ENCODE results near the gene CHCHD4.

The CHCHD4 gene

DNA sequence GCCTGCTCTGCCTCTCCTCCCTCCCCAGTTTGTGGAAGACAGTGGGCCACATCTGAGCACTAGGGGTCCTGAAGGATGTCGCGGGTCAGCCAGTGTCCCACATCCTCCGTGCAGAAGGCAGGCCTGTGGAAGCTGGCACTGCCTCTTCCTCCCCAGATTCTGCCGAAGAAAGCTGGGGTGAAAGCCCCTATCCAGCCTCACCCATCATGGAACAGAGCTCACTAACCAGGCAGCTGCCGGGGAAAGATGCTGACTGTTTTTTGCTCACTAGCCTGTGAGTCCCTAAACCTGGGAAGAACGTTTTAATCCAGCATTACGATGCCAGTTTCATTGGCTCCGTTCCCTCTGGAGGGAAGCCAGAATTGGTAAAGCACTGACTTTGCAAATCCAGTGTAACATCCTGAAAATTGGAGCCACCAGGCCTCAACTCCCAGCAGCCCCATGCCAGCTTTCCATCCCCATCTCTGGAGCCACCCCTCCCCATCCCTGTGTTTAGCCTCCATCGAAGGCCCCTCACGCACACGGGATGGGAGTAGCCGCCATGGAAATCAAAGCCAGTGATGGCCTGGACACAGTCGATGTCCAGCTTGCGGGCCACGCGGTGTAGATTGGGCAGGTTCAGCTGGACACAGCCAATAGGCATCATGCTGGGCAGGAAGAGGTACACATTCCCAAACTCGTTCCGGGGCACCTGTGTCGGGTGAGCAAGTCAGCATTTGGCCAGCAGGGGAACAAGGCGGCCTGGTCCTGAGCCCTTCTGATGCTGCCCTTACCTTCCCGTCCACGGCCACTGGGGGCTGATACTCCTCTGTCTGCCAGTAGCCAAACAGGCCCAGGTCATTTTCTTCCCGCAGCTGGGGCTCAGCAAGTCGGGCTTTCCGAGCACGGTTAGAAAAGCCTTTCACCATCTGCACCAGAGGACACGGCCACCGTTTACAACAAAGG, 23.6 kb upstream of the CHCHD4 start:
- no peak for DNase-seq

DNA sequence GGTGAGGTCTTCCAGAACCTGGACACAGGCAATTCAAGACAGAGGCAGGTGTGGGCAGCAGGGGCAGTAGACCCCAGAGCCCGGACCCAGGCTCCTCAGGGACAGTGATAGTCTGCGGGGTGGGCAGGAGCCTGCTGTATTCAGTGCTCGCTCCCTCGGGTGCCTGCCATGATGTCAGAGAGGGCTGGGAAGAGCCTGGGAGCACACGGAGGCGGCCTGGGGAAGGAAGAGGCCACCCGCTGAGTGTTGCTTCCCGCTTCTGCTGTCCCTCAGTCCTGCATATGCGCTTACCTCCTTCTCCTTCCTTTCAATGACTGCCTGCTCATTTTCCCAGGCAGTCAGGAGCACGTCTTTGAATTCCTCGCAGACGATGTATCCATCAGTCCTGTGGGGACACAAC, 22.9 kb upstream of the CHCHD4 start:
- no peak for DNase-seq

DNA sequence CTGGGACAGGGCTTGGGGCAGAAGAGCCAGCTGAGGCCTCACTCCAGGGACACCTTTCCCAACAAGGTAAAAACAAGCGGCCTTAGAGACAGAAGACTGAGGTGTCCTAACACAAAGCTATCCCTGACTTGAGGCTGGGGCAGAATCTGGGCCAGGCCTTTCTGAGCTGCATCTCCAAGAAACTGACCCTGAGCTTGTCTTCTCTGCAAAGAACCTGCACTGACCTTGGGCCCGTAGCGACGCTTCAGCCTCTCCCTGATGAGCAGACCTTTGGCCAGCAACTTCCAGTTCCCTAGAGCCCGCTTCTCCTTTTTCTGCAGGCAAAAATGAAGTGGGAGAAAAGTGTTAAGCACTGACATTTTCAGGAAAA, 22.4 kb upstream of the CHCHD4 start:
- no peak for DNase-seq

DNA sequence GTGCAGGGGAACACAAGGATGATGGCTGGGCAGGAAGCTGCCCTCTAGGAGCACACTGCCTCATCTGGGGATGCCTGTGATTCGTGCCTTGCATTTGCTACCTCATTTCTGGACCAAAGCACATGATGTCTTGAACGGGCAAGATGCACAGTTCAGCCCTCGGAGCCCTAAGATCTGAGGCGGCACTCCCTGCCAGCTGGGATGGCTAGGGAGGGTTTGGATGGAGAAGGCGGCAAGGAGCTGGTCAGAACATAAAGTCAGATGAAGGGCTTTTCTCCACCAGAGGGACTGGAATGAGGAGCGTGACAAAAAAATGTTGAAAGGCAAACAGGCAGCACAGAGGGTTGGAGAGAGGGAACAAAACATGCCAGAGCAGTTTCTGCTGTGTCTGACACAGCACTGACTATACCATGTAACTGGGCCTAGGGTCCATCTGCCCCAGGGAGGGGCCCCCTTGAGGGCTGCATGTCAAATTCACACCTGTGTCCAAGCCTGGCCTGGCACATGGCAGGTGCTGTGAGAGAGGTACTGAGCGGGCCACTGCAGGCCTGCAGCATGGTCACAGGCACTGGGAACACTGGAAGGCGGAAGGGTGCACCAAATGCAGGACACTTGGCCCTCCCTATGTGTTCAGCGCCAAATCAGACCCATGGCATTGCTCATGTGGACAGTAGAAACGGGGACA, 21.9 kb upstream of the CHCHD4 start:
- DNase-seq: no peak

DNA sequence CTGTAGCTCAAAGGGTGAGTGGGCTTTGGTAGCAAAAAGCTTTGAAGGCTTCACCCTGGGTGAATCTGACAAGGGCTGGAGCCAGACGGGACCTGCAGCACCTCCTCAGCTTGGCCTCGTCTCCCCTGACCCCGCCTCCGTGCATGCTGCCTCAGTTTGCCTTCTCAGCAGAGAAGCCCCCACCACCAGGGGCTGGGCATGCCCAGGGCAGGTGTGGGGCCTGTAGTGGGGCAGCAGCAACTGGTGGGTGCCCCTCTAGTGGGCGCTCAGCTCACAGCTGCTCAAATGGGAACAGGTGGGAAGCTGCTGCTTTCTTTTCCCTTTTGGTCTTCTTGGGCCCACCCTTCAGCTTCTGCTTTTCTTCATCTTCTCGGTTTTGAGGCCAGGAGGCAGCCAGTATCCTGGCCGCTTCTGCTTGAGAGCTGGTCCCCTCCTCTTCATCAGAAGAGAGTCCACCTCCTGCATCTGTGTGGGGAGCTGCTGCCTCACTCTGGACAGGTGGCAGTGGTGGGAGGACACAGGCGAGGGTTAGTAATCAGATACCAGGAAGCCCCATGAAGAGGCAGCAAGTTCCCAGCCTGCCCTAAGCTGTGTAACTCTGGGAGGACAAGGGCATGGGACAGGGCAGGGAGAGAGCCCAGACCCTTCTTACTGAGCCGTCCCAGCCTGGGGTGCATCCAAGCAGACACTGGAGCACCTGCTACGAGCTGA, 21.2 kb upstream of the CHCHD4 start:
- DNase-seq: no peak

DNA sequence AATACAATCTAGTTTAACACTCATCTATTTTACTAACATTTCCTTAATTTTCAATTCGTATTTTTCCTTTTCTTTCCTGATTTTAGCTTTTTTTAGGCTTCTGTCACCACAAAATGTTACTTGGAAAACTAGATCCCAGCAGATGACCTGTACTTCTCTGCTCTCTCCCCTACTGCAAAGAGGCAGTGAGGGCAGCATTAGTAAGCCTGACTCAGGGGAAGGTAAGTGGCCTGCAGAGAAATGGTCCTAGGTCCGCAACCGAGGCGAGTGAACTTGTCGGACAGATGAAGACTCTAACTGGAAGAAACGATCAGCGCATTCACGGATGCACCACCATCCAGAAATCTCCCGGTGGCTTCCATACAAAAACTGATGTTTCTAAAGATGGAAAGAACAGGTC, 20.6 kb upstream of the CHCHD4 start:
- DNase-seq: no peak

DNA sequence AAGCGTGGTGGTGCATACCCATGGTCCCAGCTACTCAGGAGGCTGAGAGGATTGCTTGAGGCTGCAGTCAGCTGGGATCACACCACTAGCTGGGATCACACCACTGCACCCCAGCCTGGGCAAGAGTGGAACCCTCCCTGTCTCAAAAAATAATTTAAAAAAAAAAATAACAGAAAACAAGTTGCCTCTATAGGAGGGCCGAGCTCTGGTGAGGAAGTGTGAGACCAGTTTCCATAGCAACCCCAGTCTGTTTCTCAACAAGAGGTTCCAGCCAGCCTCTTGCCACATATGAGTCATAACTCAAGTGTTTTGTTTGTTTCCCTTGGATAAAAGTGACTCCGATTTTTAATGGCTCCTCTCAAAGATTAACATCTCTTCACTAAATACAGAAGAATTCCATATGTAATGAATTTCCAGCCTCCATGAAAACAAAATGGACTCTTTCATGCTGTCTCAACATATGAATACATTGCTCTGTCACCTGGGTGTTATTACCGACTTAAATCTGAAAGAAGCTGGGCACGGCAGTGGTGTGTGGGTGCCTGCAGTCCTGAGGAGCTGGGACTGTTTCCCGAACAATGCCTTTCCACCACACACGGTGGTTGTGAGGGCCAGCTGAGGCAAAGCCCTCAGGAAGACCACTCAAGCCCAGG, 19.9 kb upstream of the CHCHD4 start:
- peak in 1 of 2 experiments; percentile 63 for DNase-seq

DNA sequence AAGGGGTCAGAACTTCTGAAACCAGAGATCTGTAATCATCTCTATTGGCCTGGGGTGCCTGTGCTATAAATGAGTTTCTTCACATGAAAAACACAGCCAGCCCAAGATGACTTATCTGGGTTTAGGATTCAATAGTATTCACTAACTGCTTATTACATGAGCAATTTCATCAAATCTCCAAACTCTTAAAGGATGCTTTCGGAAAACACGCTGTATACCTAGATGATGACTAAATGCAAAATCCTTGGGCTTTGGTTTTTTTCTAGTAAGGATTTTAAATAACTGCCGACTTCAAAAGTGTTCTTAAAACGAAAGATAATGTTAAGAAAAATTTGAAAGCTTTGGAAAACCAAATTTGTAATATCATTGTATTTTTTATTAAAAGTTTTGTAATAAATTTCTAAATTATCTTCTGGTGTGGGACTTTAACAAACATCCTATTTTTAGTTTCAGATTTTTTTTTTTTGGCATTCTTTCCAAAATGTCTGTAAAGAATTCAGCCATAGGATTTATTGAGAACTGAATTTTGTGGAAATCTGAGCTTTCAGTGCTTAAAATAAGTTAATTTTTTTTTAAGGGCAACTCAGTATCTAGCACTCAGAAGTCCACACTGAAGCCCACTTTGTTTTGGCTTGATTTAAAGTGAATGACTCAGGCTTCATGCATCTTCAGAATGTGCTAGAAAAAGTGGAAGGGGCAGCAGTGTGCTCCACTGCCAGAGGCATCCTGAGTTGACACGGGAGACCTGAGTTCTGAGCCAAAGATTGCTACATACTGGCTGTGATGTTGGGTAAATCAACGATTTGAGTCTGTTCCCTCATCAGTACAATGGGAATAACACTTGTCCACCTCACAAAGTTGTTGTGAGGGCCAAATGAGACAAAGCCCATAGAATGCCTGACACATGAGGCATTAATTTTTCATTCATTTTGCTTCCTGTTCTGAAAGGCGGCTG, 18.9 kb upstream of the CHCHD4 start:
- no peak for DNase-seq

DNA sequence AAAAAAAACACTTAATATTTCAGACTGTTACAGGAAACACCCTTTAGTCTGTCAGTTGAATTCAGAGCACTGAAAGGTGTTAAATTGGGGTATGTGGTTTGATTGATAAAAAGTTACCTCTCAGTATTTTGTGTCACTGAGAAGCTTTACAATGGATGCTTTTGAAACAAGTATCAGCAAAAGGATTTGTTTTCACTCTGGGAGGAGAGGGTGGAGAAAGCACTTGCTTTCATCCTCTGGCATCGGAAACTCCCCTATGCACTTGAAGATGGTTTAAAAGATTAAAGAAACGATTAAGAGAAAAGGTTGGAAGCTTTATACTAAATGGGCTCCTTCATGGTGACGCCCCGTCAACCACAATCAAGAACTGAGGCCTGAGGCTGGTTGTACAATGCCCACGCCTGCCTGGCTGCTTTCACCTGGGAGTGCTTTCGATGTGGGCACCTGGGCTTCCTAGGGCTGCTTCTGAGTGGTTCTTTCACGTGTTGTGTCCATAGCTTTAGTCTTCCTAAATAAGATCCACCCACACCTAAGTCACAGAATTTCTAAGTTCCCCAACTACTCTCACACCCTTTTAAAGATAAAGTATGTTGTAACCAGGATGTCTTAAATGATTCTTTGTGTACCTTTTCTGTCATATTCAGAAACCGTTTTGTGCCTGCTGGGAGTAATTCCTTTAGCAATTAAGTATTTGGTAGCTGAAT, 18.0 kb upstream of the CHCHD4 start:
- peak; percentile 17 to 49 for DNase-seq

DNA sequence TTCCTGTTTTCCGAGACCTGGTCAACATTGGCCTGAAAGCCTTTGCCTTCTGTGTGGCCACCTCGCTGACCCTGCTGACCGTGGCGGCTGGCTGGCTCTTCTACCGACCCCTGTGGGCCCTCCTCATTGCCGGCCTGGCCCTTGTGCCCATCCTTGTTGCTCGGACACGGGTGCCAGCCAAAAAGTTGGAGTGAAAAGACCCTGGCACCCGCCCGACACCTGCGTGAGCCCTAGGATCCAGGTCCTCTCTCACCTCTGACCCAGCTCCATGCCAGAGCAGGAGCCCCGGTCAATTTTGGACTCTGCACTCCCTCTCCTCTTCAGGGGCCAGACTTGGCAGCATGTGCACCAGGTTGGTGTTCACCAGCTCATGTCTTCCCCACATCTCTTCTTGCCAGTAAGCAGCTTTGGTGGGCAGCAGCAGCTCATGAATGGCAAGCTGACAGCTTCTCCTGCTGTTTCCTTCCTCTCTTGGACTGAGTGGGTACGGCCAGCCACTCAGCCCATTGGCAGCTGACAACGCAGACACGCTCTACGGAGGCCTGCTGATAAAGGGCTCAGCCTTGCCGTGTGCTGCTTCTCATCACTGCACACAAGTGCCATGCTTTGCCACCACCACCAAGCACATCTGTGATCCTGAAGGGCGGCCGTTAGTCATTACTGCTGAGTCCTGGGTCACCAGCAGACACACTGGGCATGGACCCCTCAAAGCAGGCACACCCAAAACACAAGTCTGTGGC, 17.1 kb upstream of the CHCHD4 start:
- no peak for DNase-seq

DNA sequence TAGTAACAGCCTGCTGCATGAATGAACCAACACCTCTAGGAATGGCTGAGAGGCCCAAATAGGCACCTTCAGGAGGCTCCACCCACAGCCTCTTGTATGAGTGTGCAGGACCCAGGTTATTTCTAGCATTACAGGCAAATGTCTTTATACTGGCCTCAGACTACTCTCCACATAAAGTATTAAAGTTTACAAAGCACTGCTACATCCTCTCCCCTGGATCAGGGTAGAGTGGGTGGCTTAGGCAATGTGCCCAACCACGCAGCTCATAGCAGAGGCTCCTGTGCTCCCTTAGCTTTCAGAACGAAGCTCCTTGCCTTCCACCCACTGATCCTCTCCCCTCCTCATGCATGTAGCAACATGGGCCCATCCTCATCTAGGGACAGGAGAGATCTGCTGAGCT, 16.5 kb upstream of the CHCHD4 start:
- DNase-seq: no peak

DNA sequence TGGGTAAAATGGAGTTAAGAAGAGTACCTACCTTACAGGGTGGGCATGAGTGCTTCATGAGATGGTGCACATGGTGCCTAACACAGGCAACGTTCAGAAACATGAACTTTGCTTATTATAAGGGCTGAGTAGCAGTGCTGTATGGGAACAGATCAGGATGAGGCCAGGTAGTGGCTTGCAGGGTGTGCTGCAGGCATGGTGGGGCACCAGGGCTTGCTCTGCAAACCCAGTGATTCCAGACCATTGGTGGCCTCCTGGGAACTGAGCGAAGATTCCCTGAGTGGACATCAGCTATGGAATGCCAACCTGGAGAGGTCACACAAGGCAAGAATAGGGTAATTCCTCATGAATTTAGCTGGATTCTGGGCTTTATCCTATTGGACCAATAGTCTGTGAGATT, 16.0 kb upstream of the CHCHD4 start:
- DNase-seq: no peak

DNA sequence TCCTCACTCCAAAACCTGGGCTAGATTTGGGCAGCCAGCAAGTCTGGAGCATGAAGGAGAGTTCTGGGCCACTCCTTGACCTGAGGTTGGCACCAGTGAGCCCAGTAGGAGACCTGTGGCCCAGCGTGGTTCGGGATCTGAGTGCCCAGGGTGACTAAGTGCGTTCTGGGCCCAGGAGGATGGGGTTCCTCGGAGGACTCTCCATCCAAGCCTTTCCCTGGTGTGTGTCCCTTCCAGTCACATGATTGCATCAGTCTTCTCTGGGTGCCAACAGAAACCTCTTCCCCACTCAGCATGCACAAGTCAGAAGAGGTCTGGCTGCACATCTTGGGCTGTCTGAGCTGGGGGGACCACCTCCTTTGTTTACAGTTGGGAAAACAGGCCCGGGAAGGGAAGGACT, 15.1 kb upstream of the CHCHD4 start:
- no peak for DNase-seq

DNA sequence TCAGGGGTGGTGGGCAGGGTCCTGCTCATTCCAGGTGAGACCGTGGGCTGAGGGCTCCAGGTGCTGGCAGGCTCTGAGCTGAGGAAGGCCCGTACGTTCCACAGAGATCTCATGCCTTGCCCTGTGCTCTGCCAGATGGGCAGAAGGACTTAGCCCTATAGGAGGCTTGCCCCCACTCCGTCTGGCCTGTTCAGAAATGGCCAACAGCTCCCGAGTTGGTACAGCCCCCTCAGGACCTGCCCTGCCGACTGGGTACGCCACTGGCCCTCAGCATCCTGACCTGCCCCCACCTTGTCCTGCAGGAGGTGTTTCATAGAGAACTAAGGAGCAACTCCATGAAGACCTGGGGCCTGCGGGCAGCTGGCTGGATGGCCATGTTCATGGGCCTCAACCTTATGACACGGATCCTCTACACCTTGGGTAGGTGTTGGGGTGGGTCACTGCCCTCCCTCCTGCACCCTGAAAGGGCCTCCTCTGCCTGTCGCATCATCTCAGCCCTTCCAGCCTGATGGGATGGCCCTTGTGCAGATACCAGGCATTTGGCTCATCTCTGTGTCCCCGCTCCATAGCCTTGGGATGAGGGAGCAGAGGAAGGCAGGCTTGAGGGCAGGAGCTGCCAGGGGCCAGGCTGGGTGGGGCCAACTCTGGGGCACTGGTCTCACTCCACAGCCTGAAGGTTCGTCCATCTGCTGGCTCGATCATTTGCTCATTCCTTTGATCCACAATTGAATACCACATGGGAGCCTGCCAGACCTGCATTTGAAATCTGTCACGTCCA, 14.4 kb upstream of the CHCHD4 start:
- no peak for DNase-seq

DNA sequence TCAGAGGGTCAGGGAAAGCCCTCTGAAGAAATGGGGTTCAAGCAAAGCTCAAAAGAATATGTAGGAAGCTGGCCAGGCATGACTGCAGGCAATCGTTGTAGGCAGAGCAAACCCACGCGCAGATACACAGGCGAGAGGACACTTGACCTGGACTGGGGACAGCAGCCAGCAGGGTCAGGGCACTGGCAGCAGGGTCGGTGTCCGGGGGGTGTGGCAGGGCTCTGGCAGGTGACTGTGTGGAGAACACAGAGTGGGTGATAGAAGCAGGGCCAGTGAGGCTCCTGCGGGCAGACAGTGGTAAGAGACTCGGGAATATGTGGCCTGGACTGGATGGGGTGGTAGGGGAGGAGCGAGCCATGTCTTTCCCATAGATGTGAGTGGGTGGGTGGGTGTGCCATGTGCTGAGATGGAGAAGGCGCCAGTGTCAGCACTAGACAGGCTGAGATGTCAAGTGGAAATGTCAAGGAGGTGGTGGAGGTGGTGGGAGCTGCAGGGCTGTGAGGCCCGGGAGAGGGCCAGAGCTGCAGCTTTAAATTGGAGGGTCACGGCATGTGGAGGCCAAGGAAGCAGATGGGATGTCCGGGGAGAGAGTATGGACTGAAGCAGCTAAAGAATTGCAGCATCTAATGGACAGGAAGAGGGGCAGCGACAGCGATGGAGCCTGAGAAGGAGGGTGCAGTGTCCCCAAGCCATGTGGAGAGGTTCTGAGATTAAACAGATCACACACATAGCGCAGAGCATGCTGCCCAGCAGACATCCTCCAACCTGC, 13.6 kb upstream of the CHCHD4 start:
- DNase-seq: no peak

DNA sequence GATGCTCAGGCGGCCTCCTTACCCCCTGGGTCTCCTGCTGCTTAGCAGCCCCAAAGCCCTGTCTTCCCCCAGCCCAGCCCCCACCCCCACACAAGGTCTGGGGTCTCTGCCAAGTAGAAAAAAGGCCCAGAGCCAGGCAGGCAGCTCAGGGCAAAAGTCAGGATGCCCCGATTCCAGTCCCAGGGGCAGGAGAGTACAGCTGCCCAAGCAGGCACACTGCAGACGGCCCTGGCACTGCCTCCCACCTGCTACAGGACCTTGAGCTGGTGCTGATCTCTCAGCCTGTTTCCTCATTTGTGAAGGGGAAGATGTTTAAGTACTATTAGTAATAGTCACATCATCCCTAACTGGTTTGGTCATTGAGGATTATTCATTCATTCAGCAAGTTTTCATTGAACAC, 12.8 kb upstream of the CHCHD4 start:
- DNase-seq: no peak

DNA sequence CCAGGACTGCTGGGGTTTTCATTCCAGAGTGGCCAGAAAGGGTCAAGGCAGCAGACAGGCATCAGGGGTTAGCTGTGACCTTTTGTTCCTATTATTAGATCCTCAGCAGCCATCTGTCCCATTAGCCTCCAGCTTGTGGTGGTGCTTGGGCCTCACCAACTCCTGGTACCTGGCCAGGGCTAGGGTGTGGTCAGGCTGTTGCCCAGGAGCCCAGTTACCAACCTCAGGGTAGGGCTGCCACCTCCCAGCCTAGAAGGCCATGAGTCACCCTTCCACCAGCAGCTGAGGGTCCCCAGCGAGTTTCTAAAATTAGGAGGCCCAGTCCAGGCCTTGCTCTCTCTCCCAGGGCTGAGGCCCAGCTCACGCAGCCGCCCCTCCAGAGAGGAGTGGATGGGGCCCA, 12.3 kb upstream of the CHCHD4 start:
- DNase-seq: no peak

DNA sequence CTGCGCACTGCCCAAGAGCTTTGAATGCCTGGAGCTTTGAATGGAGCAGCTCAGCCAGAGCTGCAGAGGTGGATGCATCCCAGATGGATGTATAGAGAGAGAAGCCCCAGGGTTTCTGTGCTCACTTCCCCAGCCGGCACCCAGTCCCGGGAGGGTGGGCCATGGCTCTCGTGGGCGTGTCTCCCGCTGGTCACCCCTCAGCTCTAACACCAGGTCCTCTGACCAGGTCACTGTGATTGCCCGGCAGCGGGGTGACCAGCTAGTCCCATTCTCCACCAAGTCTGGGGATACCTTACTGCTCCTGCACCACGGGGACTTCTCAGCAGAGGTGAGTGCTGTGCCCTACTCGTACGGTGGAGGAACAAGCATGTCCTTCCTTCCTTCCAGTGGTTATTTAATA, 10.9 kb upstream of the CHCHD4 start:
- no peak for DNase-seq

DNA sequence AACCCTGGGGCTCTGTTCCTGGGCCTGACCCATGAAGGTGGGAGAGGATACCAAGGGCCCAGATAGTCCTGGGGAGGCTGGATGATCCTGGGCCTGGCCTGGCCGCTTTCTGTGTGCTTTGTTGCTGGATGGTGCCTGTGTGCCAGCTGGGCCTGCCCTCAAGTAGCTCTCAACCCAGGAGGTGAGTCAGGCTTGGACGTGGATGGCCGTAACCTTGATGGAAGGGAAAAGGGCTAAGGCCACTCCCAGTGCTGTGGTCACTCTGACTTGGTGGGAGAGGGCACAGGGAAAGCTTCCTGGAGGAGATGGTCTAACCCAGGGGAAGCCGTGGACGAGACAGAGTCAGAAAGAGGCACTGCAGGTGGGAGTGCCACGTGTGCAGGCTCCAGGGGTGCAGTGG, 9.6 kb upstream of the CHCHD4 start:
- DNase-seq: no peak

All from stimulated activated CD4-positive, alpha-beta T cell treated with anti-CD3 and anti-CD28 coated beads, Interleukin-4, amount 100 ng/mL, for 4 hours (primary cell).